OCI-LY3 (cell line): ENCODE measurements around the gene CRYZ.

Experiments used
- CTCF ChIP-seq: fragments of 200-600, 300-600 bp; sonication (generic); IDR thresholded peaks from 2 replicates; pipeline ENCODE4 v1.5.1; 2014; ENCODE audit warnings: antibody characterized with exemption, low read length, low read depth
- EZH2phosphoT487 ChIP-seq: fragments of 200-600 bp; shearing (Covaris generic); IDR thresholded peaks from 2 replicates; pipeline ENCODE4 v1.6.1; 2018; ENCODE audit warnings: antibody characterized with exemption, mixed run types, low read depth

GRCh38 chr1:74714429-74715235, 18.2 kb downstream of the CRYZ start:
- TF ChIP-seq CTCF (no peak), EZH2phosphoT487 (no peak)
